Breast epithelium (tissue), 3 donors: ENCODE results near the gene CPXM2.

ENCODE experiments used
- POLR2A ChIP-seq: fragments of 450-650 bp; IDR thresholded peaks from one replicate; pipeline ENCODE4 v1.6.1; 2016; ENCODE audit warnings: antibody characterized with exemption, mild to moderate bottlenecking, moderate library complexity
- TF ChIP-seq, protein P1 (sequence below), 3 donors: fragments of 450-650 bp; IDR thresholded peaks; one replicate each; pipeline ENCODE4 v1.5.1; 2016 to 2017; ENCODE audit warnings: antibody characterized with exemption in 3 of 3, mild to moderate bottlenecking in 3 of 3, moderate library complexity in 3 of 3

GRCh38 chr10:123913688-123914268 lies 22.2 kb upstream of the CPXM2 start:
- no peak for TF ChIP-seq POLR2A
- TF ChIP-seq, protein P1, sequence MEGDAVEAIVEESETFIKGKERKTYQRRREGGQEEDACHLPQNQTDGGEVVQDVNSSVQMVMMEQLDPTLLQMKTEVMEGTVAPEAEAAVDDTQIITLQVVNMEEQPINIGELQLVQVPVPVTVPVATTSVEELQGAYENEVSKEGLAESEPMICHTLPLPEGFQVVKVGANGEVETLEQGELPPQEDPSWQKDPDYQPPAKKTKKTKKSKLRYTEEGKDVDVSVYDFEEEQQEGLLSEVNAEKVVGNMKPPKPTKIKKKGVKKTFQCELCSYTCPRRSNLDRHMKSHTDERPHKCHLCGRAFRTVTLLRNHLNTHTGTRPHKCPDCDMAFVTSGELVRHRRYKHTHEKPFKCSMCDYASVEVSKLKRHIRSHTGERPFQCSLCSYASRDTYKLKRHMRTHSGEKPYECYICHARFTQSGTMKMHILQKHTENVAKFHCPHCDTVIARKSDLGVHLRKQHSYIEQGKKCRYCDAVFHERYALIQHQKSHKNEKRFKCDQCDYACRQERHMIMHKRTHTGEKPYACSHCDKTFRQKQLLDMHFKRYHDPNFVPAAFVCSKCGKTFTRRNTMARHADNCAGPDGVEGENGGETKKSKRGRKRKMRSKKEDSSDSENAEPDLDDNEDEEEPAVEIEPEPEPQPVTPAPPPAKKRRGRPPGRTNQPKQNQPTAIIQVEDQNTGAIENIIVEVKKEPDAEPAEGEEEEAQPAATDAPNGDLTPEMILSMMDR (IDR thresholded peaks at IDR 0.05): no peak
